SK-N-MC (cell line): ENCODE results near the gene FLCN.

Experiments used
- DNase-seq: peaks from one replicate; pipeline ENCODE4 v3.0.0-alpha.2; 2011; ENCODE audit warnings: low read depth, low spot score
- H3K27ac ChIP-seq: fragments of 200-600 bp; sonication (generic); 2 replicates; pipeline ENCODE4 v1.5.1; 2016; ENCODE audit warnings: mixed run types
- H3K36me3 ChIP-seq: fragments of 200-600 bp; sonication (generic); 2 replicates; pipeline ENCODE4 v1.6.1; 2017; ENCODE audit warnings: antibody characterized with exemption, low read length, mixed read lengths; ENCODE audit not compliant: insufficient read depth
- H3K4me3 ChIP-seq: fragments of 200-600 bp; sonication (generic); 2 replicates; pipeline ENCODE4 v1.5.1; 2016
- H3K9ac ChIP-seq: fragments of 200-600 bp; sonication (generic); 2 replicates; pipeline ENCODE4 v1.8.0; 2017; ENCODE audit warnings: mixed run types, mixed read lengths; ENCODE audit not compliant: insufficient read length
- H3K9me3 ChIP-seq: fragments of 200-600 bp; sonication (generic); 2 replicates; pipeline ENCODE4 v1.6.1; 2017; ENCODE audit warnings: low read depth, mild to moderate bottlenecking, antibody characterized with exemption, low read length, moderate library complexity, mixed read lengths
- EZH2 ChIP-seq: fragments of 200-600 bp; sonication (generic); IDR thresholded peaks from one replicate; pipeline ENCODE4 v1.6.1; 2017; ENCODE audit warnings: antibody characterized with exemption
- FOXP2 ChIP-seq: optimal IDR thresholded peaks from 2 replicates; pipeline ENCODE3; 2011; ENCODE audit warnings: mild to moderate bottlenecking, moderate library complexity; ENCODE audit not compliant: insufficient read depth; ENCODE audit errors: extremely low read length, control extremely low read depth
- POLR2AphosphoS5 ChIP-seq: IDR thresholded peaks from 2 replicates; pipeline ENCODE4 v1.6.1; 2012; ENCODE audit warnings: mild to moderate bottlenecking, low read depth, low read length, borderline replicate concordance

The FLCN gene

GRCh38 chr17:17242246-17242645 is 5.3 kb upstream of the FLCN start:
- no peak overlapping the region for H3K9ac ChIP-seq
- no peak for DNase-seq
- no peak overlapping the region for H3K4me3 ChIP-seq
- TF ChIP-seq FOXP2 (no peak), POLR2AphosphoS5 (no peak), EZH2 (no peak)
- H3K27ac ChIP-seq = no peak overlapping the region
- H3K9me3 ChIP-seq = no peaks in the 10 kb centered on the region
- H3K36me3 ChIP-seq = peaks cover 12% of the 10 kb centered on the region

DNA sequence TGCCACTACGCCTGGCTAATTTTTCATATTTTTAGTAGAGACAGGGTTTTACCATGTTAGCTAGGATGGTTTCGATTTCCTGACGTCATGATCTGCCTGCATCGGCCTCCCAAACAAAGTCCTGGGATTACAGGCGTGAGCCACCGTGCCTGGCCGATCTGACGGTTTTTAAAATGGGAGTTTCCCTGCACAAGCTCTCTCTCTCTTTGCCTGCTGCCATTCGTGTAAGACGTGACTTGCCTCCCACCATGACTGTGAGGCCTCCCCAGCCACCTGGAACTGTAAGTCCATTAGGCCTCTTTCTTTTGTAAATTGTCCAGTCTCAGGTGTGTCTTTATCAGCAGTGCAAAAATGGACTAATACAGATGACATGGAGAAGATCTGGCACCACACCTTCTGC is 4.7 kb upstream of the FLCN start:
- H3K9ac ChIP-seq = no peak overlapping the region
- TF ChIP-seq POLR2AphosphoS5 (no peak), EZH2 (no peak), FOXP2 (no peak)
- no peaks in the 10 kb centered on the region for H3K9me3 ChIP-seq
- no peak for DNase-seq
- H3K27ac ChIP-seq = no peak overlapping the region
- peaks cover 7% of the 10 kb centered on the region for H3K36me3 ChIP-seq
- H3K4me3 ChIP-seq = no peak overlapping the region

GRCh38 chr17:17239832-17240231 is 2.9 kb upstream of the FLCN start:
- no peaks in the 10 kb centered on the region for H3K36me3 ChIP-seq
- no peak overlapping the region for H3K27ac ChIP-seq
- peak overlapping the region; percentile 7 for H3K9ac ChIP-seq
- DNase-seq = no peak
- TF ChIP-seq FOXP2 (no peak), EZH2 (no peak), POLR2AphosphoS5 (no peak)
- no peak overlapping the region for H3K4me3 ChIP-seq
- H3K9me3 ChIP-seq = no peaks in the 10 kb centered on the region

DNA sequence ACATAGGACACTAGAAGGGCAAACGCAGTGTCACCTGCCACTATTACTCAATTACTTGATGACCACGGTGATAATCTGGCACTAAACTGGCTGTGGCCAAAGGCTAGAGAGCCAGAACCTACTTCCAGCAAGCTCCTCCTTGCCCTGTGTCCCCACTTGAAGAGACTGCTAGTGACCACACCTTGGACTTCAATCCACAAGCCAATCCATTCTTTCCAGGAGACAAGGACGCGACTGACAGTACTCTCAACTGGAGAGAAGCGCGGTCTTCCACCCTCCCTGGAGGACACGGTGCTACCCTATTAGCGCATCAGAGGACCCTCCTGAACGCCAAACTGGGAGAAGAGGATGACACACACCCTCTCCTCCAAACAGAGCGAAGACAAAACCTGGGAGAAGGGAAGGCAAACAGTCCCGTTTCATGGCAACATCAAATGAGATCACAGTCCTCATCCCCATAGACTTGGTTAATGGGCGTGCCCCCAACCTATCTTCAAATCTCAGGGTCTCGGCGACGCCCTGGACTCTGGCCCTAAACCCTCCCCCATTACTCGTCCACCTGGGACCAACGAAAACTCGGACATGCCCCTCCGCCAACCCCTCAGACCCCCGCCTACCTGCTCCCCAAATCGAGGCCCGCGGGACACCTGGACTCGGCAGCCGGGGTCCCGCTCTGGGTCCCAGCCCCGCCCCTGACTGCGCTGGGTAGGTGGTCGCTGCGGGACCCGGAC is 508 bp downstream of the FLCN start:
- peak overlapping the region; percentile 98; the same call in 1 of the 2 replicates for H3K27ac ChIP-seq
- H3K9me3 ChIP-seq = no peaks in the 10 kb centered on the region
- H3K4me3 ChIP-seq = peak overlapping the region; percentile 95
- peak overlapping the region; percentile 100 for H3K9ac ChIP-seq
- H3K36me3 ChIP-seq = peaks cover 11% of the 10 kb centered on the region; the same call in 1 of the 2 replicates
- DNase-seq = no peak
- TF ChIP-seq FOXP2 (no peak), POLR2AphosphoS5 (no peak), EZH2 (no peak)

GRCh38 chr17:17235212-17236174 is 1.5 kb downstream of the FLCN start:
- no peak for DNase-seq
- Histone ChIP-seq H3K36me3 (peaks cover 14% of the 10 kb centered on the region; the same call in 1 of the 2 replicates), H3K9me3 (no peaks in the 10 kb centered on the region), H3K27ac (no peak overlapping the region), H3K4me3 (peak overlapping the region; percentile 95), H3K9ac (peak overlapping the region; percentile 100)
- TF ChIP-seq FOXP2 (no peak), EZH2 (no peak), POLR2AphosphoS5 (no peak)

DNA sequence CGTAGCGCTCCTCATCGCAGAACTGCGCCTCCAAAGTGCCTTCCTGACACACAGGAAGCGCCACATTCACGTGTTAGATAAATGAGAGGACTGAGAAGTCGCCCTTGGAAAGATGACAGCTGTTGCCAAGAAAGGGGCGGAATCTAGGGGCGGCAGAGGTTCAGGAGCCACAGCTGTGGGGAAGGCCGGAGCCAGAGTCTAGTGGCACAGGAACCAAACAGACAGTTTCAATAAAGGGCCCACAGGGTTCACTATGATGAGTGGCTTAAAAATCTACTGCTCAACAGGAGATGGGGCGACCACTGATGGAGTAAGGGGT is 4.7 kb downstream of the FLCN start:
- Histone ChIP-seq H3K9ac (no peak overlapping the region), H3K9me3 (no peaks in the 10 kb centered on the region), H3K4me3 (no peak overlapping the region), H3K36me3 (peaks cover 39% of the 10 kb centered on the region; the same call in 1 of the 2 replicates), H3K27ac (no peak overlapping the region)
- no peak for TF ChIP-seq EZH2
- no peak for DNase-seq

DNA sequence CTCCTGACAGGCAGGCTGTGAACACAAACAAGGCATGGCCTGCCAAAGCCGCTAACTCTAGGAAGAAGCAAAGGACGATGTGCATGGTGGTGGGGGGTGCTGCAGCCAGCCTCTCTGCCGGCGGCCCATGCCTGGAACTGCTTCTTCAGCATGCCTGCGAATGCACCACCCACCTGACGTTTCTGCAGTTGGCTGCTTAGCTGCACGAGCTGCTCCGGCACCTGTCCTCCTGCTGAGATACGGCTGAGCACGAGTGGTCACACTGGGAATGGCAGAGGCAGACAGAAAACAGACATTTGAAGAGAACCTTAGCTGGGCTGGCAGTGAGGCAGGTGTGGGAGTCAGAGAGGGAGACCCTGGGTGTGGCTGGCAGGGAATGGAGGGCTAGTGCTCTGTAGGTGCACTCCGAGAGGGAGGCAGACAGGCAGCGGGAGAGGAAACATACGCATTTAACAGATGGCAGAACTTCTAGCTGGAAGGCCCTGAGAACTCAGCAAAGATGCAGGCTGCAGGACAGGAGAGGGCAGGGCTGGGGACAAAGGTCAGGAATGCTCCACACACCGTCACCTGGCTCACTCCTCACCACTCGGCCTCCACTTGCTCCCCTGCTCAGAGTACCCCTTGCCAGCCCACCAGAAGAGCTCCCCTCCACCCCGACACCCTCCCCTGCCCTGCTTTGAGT is 5.2 kb downstream of the FLCN start:
- Histone ChIP-seq H3K27ac (no peak overlapping the region), H3K36me3 (peaks cover 44% of the 10 kb centered on the region; the same call in 1 of the 2 replicates), H3K9me3 (no peaks in the 10 kb centered on the region), H3K4me3 (no peak overlapping the region), H3K9ac (no peak overlapping the region)
- TF ChIP-seq EZH2 (no peak), POLR2AphosphoS5 (no peak), FOXP2 (no peak)
- no peak for DNase-seq

GRCh38 chr17:17229416-17230384 is 7.3 kb downstream of the FLCN start:
- H3K27ac ChIP-seq = no peak overlapping the region
- no peak for DNase-seq
- no peaks in the 10 kb centered on the region for H3K9me3 ChIP-seq
- peaks cover 63% of the 10 kb centered on the region; the same call in 1 of the 2 replicates for H3K36me3 ChIP-seq
- H3K4me3 ChIP-seq = no peak overlapping the region
- H3K9ac ChIP-seq = no peak overlapping the region
- TF ChIP-seq POLR2AphosphoS5 = no peak
- TF ChIP-seq FOXP2 = no peak
- no peak for TF ChIP-seq EZH2
